Measurements from ENCODE around the gene MBD5.

DNA sequence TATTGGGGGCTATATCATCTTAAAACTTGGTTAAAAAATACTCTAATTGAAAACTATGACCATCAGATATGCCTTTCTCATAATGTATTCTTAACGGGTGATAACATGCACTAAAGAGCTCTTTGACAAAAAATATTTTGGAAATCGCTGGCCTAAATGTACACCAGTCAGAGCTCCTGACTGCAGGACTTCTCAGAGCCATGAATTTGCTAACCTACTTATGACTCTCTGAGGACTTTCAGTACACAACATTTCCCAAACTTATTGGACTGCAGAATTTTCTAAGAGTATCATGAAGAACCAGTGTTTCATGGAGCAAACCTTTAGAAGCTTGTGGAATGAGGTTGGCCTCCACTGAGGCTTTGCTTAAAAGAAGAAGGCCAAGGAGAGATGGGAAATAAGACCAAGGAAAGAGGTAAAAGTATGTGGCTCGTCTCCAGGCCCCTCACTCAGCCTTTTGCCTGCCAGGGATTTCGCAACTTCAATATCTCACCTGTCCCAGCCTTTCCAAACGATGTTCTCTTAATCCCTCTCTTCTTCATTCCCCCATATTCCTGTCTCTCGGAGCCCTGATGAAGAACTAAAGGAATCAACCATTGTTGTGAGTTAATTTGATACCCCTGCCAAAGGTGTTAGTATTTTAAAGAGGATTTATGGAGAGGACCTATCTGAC is 534.9 kb downstream of the MBD5 start:
- TF ChIP-seq, protein P1, sequence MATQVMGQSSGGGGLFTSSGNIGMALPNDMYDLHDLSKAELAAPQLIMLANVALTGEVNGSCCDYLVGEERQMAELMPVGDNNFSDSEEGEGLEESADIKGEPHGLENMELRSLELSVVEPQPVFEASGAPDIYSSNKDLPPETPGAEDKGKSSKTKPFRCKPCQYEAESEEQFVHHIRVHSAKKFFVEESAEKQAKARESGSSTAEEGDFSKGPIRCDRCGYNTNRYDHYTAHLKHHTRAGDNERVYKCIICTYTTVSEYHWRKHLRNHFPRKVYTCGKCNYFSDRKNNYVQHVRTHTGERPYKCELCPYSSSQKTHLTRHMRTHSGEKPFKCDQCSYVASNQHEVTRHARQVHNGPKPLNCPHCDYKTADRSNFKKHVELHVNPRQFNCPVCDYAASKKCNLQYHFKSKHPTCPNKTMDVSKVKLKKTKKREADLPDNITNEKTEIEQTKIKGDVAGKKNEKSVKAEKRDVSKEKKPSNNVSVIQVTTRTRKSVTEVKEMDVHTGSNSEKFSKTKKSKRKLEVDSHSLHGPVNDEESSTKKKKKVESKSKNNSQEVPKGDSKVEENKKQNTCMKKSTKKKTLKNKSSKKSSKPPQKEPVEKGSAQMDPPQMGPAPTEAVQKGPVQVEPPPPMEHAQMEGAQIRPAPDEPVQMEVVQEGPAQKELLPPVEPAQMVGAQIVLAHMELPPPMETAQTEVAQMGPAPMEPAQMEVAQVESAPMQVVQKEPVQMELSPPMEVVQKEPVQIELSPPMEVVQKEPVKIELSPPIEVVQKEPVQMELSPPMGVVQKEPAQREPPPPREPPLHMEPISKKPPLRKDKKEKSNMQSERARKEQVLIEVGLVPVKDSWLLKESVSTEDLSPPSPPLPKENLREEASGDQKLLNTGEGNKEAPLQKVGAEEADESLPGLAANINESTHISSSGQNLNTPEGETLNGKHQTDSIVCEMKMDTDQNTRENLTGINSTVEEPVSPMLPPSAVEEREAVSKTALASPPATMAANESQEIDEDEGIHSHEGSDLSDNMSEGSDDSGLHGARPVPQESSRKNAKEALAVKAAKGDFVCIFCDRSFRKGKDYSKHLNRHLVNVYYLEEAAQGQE (IDR thresholded peaks at IDR 0.05): no peak
- TF ChIP-seq, protein P2, sequence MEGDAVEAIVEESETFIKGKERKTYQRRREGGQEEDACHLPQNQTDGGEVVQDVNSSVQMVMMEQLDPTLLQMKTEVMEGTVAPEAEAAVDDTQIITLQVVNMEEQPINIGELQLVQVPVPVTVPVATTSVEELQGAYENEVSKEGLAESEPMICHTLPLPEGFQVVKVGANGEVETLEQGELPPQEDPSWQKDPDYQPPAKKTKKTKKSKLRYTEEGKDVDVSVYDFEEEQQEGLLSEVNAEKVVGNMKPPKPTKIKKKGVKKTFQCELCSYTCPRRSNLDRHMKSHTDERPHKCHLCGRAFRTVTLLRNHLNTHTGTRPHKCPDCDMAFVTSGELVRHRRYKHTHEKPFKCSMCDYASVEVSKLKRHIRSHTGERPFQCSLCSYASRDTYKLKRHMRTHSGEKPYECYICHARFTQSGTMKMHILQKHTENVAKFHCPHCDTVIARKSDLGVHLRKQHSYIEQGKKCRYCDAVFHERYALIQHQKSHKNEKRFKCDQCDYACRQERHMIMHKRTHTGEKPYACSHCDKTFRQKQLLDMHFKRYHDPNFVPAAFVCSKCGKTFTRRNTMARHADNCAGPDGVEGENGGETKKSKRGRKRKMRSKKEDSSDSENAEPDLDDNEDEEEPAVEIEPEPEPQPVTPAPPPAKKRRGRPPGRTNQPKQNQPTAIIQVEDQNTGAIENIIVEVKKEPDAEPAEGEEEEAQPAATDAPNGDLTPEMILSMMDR (IDR thresholded peaks at IDR 0.05; ENCODE audit: low read depth, low read length, missing input control): no peak
- TF ChIP-seq, protein P3, sequence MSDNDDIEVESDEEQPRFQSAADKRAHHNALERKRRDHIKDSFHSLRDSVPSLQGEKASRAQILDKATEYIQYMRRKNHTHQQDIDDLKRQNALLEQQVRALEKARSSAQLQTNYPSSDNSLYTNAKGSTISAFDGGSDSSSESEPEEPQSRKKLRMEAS (IDR thresholded peaks at IDR 0.05): no peak

Data from liver (tissue), 2 donors.